ENCODE results near the gene SIDT2. TPM values are rescaled to one million over a fixed set of nuclear protein-coding genes. Genes with fewer than 3 reads are reported as not detected.

The SIDT2 gene
- total RNA-seq, 2 donors from 2014 or later, result 39.3 to 43.0 TPM

- Histone ChIP-seq H3K27me3 (ENCODE audit: control insufficient read depth, insufficient read depth, low read length, poor library complexity, severe bottlenecking) (no peaks in the 10 kb centered on the region), H3K4me3 (ENCODE audit: low read length) (peak overlapping the region; percentile 73), H3K36me3 (ENCODE audit: control insufficient read depth, insufficient read depth, low read length) (peaks cover 35% of the 10 kb centered on the region), H3K9me3 (ENCODE audit: control insufficient read depth, low read length) (no peaks in the 10 kb centered on the region), H3K4me1 (ENCODE audit: control insufficient read depth, insufficient read depth, low read length) (peaks cover 2% of the 10 kb centered on the region), H3K27ac (ENCODE audit: low read depth, low read length) (no peak overlapping the region), H3K9ac (ENCODE audit: extremely low read depth, low read length, poor library complexity, severe bottlenecking) (no peak overlapping the region)
- DNase-seq, result no peak
- 91 to 96% methylated on average over 10 of the region's 10 CpGs for WGBS, 2 experiments (ENCODE audit: insufficient coverage in 1 of 2, insufficient read length in 1 of 2)
- Mint-ChIP-seq H3K4me1 (peaks cover 30% of the 10 kb centered on the region), H3K27me3 (ENCODE audit: insufficient read depth) (peaks cover 2% of the 10 kb centered on the region), H3K27ac (peak overlapping the region; percentile 96), H3K4me3 (peak overlapping the region; percentile 87), H3K9me3 (no peaks in the 10 kb centered on the region), H3K36me3 (ENCODE audit: low read depth) (peaks cover 17% of the 10 kb centered on the region)
- TF ChIP-seq CTCF (conservative IDR thresholded peaks at IDR 0.05), result no peak
These were observed 871 bp upstream of the SIDT2 start for GRCh38 chr11:117177534-117178209.

GRCh38 chr11:117179048-117179999, 781 bp downstream of the SIDT2 start:
- H3K9ac ChIP-seq (ENCODE audit: extremely low read depth, low read length, poor library complexity, severe bottlenecking), result peak overlapping the region; percentile 67
- no peaks in the 10 kb centered on the region for H3K27me3 ChIP-seq (ENCODE audit: control insufficient read depth, insufficient read depth, low read length, poor library complexity, severe bottlenecking)
- 3 to 11% methylated on average over 11 to 36 of the region's 39 CpGs for WGBS, 2 experiments (ENCODE audit: insufficient coverage in 1 of 2, insufficient read length in 1 of 2)
- Mint-ChIP-seq H3K36me3 (ENCODE audit: low read depth) (peaks cover 28% of the 10 kb centered on the region), H3K27ac (peak overlapping the region; percentile 97), H3K9me3 (no peaks in the 10 kb centered on the region), H3K27me3 (ENCODE audit: insufficient read depth) (peaks cover 2% of the 10 kb centered on the region), H3K4me1 (peaks cover 22% of the 10 kb centered on the region), H3K4me3 (peak overlapping the region; percentile 87)
- H3K4me3 ChIP-seq (ENCODE audit: low read length), result peak overlapping the region; percentile 86
- TF ChIP-seq CTCF (conservative IDR thresholded peaks at IDR 0.05), result no peak
- peak overlapping the region; percentile 8 for H3K27ac ChIP-seq (ENCODE audit: low read depth, low read length)
- no peak for DNase-seq
- no peaks in the 10 kb centered on the region for H3K4me1 ChIP-seq (ENCODE audit: control insufficient read depth, insufficient read depth, low read length)
- no peaks in the 10 kb centered on the region for H3K9me3 ChIP-seq (ENCODE audit: control insufficient read depth, low read length)
- H3K36me3 ChIP-seq (ENCODE audit: control insufficient read depth, insufficient read depth, low read length), result peaks cover 36% of the 10 kb centered on the region

- peak overlapping the region; percentile 44 for H3K27ac Mint-ChIP-seq
- no peaks in the 10 kb centered on the region for H3K9me3 Mint-ChIP-seq
- Histone ChIP-seq H3K4me3 (ENCODE audit: low read length) (peak overlapping the region; percentile 86), H3K36me3 (ENCODE audit: control insufficient read depth, insufficient read depth, low read length) (peaks cover 39% of the 10 kb centered on the region), H3K27ac (ENCODE audit: low read depth, low read length) (no peak overlapping the region), H3K4me1 (ENCODE audit: control insufficient read depth, insufficient read depth, low read length) (no peaks in the 10 kb centered on the region), H3K27me3 (ENCODE audit: control insufficient read depth, insufficient read depth, low read length, poor library complexity, severe bottlenecking) (no peaks in the 10 kb centered on the region), H3K9me3 (ENCODE audit: control insufficient read depth, low read length) (no peaks in the 10 kb centered on the region), H3K9ac (ENCODE audit: extremely low read depth, low read length, poor library complexity, severe bottlenecking) (peak overlapping the region; percentile 67)
- peaks cover 22% of the 10 kb centered on the region for H3K4me1 Mint-ChIP-seq
- peak; percentile 54 for DNase-seq
- TF ChIP-seq CTCF (conservative IDR thresholded peaks at IDR 0.05), result no peak
- H3K27me3 Mint-ChIP-seq (ENCODE audit: insufficient read depth), result peaks cover 2% of the 10 kb centered on the region
- H3K36me3 Mint-ChIP-seq (ENCODE audit: low read depth), result peaks cover 28% of the 10 kb centered on the region
- peak overlapping the region; percentile 87 for H3K4me3 Mint-ChIP-seq
- 77% methylated on average over 4 of the region's 4 CpGs; no CpG with 5 or more reads in 1 of the 2 experiments for WGBS, 2 experiments (ENCODE audit: insufficient coverage in 1 of 2, insufficient read length in 1 of 2)
These were observed 1.5 kb downstream of the SIDT2 start for GRCh38 chr11:117180020-117180419.
